ENCODE measurements around the gene RNF212. TPM values are rescaled to one million over a fixed set of nuclear protein-coding genes. Genes with fewer than 3 reads are reported as not detected.
A peak's percentile ranks its signal among the peaks of the same experiment; 100 is the strongest.

Gene RNF212
- total RNA-seq, 4 donors from 2014 or later = 1.3 TPM; not detected in 3

- H3K4me1 ChIP-seq = no peaks in the 10 kb centered on the region
- DNase-seq (peak in 1 of 2 donors; percentile 37), ATAC-seq (peak in 1 of 2 donors; percentile 60)
- peaks cover 17 to 32% (median 25%) of the 10 kb centered on the region in 3 donors for H3K27me3 ChIP-seq
- in situ Hi-C loops (cut with MboI; ENCODE audit: low sequenced_read_pairs in 4 of 4) (no loop called here), intact Hi-C loops (cut with DNase I; ENCODE audit: low total_unique reads) (no loop called here)
- no peaks in the 10 kb centered on the region for H3K36me3 ChIP-seq
- no peak overlapping the region for H3K4me3 ChIP-seq
- TF ChIP-seq POLR2A (IDR thresholded peaks at IDR 0.05) = no peak
- TF ChIP-seq, protein P1, sequence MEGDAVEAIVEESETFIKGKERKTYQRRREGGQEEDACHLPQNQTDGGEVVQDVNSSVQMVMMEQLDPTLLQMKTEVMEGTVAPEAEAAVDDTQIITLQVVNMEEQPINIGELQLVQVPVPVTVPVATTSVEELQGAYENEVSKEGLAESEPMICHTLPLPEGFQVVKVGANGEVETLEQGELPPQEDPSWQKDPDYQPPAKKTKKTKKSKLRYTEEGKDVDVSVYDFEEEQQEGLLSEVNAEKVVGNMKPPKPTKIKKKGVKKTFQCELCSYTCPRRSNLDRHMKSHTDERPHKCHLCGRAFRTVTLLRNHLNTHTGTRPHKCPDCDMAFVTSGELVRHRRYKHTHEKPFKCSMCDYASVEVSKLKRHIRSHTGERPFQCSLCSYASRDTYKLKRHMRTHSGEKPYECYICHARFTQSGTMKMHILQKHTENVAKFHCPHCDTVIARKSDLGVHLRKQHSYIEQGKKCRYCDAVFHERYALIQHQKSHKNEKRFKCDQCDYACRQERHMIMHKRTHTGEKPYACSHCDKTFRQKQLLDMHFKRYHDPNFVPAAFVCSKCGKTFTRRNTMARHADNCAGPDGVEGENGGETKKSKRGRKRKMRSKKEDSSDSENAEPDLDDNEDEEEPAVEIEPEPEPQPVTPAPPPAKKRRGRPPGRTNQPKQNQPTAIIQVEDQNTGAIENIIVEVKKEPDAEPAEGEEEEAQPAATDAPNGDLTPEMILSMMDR (IDR thresholded peaks at IDR 0.05 in 4 of 5, conservative IDR thresholded peaks at IDR 0.05 in 1 of 5) = no peak
- no peaks in the 10 kb centered on the region for H3K9me3 ChIP-seq
- H3K27ac ChIP-seq = no peak overlapping the region
Observed at GRCh38 chr4:1082215-1083182, 30.9 kb downstream of the RNF212 start.

GRCh38 chr4:1081689-1082040 lies 31.7 kb downstream of the RNF212 start:
- ATAC-seq (no peak), DNase-seq (no peak)
- H3K4me1 ChIP-seq = no peaks in the 10 kb centered on the region
- peaks cover 17 to 35% (median 28%) of the 10 kb centered on the region in 3 donors for H3K27me3 ChIP-seq
- no peaks in the 10 kb centered on the region for H3K9me3 ChIP-seq
- H3K27ac ChIP-seq = no peak overlapping the region
- H3K4me3 ChIP-seq = no peak overlapping the region
- H3K36me3 ChIP-seq = no peaks in the 10 kb centered on the region
- TF ChIP-seq, protein P1 (IDR thresholded peaks at IDR 0.05 in 4 of 5, conservative IDR thresholded peaks at IDR 0.05 in 1 of 5) = no peak
- no peak for TF ChIP-seq POLR2A (IDR thresholded peaks at IDR 0.05)
- in situ Hi-C loops (cut with MboI; ENCODE audit: low sequenced_read_pairs in 4 of 4) = no loop called here
- intact Hi-C loops (cut with DNase I; ENCODE audit: low total_unique reads) = no loop called here

DNA sequence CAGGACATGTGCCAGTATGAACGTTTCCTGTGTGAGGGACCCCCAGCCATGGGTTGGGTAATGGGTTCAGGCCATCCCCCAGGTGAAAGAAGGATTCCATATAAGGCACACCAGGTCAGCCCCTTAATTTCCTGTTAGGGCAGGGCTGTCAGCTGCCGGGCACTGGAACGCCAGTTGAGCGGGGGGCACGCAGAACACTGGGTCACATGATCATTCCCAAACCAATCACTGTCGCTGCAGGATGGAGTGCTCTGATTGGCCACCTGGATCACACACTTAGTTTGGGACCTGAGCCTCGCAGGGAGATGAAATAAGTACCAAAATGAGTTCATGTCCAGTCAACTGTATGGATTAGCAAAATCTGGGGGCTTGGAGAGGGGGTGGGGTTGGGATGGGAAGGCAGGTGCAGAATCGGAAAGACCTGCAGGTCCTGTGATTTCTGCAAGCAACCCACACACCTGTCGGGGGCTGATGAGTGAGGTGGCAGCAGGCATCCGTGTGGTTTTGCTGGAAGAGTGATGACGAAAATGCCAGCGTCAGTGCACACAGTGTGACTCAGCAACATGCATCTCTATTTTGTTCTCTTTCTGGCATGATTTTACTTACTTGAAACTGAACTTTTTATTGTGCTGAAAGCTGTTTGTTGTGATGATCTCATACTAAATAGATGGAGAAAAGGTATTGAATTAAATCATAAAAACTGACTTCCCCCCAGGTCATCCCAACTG lies 32.2 kb downstream of the RNF212 start:
- H3K9me3 ChIP-seq = no peaks in the 10 kb centered on the region
- H3K36me3 ChIP-seq = no peaks in the 10 kb centered on the region
- no peak for DNase-seq
- intact Hi-C loops (cut with DNase I; ENCODE audit: low total_unique reads) = no loop called here
- H3K27me3 ChIP-seq = peaks cover 17 to 35% (median 28%) of the 10 kb centered on the region in 3 donors
- no peak overlapping the region for H3K4me3 ChIP-seq
- H3K27ac ChIP-seq = no peak overlapping the region
- no peak for ATAC-seq
- TF ChIP-seq POLR2A (IDR thresholded peaks at IDR 0.05) = no peak
- no peaks in the 10 kb centered on the region for H3K4me1 ChIP-seq
- in situ Hi-C loops (cut with MboI; ENCODE audit: low sequenced_read_pairs in 4 of 4) = no loop called here

DNA sequence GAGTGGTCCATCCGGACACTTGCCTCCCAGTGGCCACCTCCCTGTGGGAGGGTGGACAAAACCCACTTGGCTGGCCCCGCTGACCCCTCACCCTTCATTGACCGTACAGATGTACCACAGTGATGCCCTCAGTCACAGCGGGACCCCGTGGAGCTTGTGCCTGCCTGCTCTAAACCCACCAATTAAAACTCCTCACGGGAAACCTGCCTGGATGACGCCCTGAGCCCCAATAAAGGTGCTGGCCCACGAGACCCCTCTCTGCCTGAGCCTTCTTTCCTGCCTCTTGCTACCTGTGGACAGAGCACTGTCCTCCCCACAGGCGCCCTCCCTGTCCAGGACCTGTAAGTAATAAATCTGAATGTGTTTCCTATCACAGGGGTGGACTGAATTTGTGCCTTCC lies 32.9 kb downstream of the RNF212 start:
- Histone ChIP-seq H3K9me3 (no peaks in the 10 kb centered on the region), H3K27me3 (peaks cover 17 to 30% (median 26%) of the 10 kb centered on the region in 3 donors), H3K36me3 (no peaks in the 10 kb centered on the region), H3K27ac (no peak overlapping the region), H3K4me3 (no peak overlapping the region), H3K4me1 (no peaks in the 10 kb centered on the region)
- DNase-seq (no peak), ATAC-seq (no peak)
- in situ Hi-C loops (cut with MboI; ENCODE audit: low sequenced_read_pairs in 4 of 4) (no loop called here), intact Hi-C loops (cut with DNase I; ENCODE audit: low total_unique reads) (no loop called here)
- no peak for TF ChIP-seq POLR2A (IDR thresholded peaks at IDR 0.05)
- TF ChIP-seq, protein P1 (IDR thresholded peaks at IDR 0.05 in 4 of 5, conservative IDR thresholded peaks at IDR 0.05 in 1 of 5) = no peak

GRCh38 chr4:1079711-1080265 lies 33.6 kb downstream of the RNF212 start:
- in situ Hi-C loops (cut with MboI; ENCODE audit: low sequenced_read_pairs in 4 of 4) (no loop called here), intact Hi-C loops (cut with DNase I; ENCODE audit: low total_unique reads) (no loop called here)
- Histone ChIP-seq H3K27ac (no peak overlapping the region), H3K9me3 (no peaks in the 10 kb centered on the region), H3K36me3 (no peaks in the 10 kb centered on the region), H3K27me3 (peaks cover 17 to 33% (median 22%) of the 10 kb centered on the region in 3 donors), H3K4me1 (no peaks in the 10 kb centered on the region), H3K4me3 (no peak overlapping the region)
- no peak for DNase-seq
- no peak for ATAC-seq
- TF ChIP-seq, protein P1 (IDR thresholded peaks at IDR 0.05 in 4 of 5, conservative IDR thresholded peaks at IDR 0.05 in 1 of 5) = no peak
- TF ChIP-seq POLR2A (IDR thresholded peaks at IDR 0.05) = no peak
